Measurements from ENCODE around the gene JUN. TPM values are rescaled to one million over a fixed set of nuclear protein-coding genes. Genes with fewer than 3 reads are reported as not detected.

Gene JUN
- polyA plus RNA-seq, 1 donor from 2014 or later, result 124 TPM

- no peak overlapping the region for H3K9ac ChIP-seq (ENCODE audit: low read length)
- no peaks in the 10 kb centered on the region for H3K79me2 ChIP-seq (replicated peaks; ENCODE audit: insufficient read depth, low read length)
- H3K27ac ChIP-seq (ENCODE audit: low read length), result no peak overlapping the region
- H3K36me3 ChIP-seq (ENCODE audit: insufficient read depth, low read length), result no peaks in the 10 kb centered on the region
- peaks cover 27% of the 10 kb centered on the region for H3K27me3 ChIP-seq (ENCODE audit: insufficient read depth, low read depth, low read length)
- H2AFZ ChIP-seq (ENCODE audit: low read depth, low read length), result no peak overlapping the region
- H3K9me2 ChIP-seq (ENCODE audit: insufficient read depth, low read length), result no peaks in the 10 kb centered on the region
- no peaks in the 10 kb centered on the region for H4K20me1 ChIP-seq (ENCODE audit: insufficient read depth)
- H3K4me3 ChIP-seq (ENCODE audit: low read length), result no peak overlapping the region
- TF ChIP-seq CTCF (IDR thresholded peaks at IDR 0.05; ENCODE audit: poor library complexity, severe bottlenecking), result no peak
- no peak for TF ChIP-seq POLR2AphosphoS5 (IDR thresholded peaks at IDR 0.05)
- no peak for TF ChIP-seq RAD21 (conservative IDR thresholded peaks at IDR 0.05)
- TF ChIP-seq TAF1 (IDR thresholded peaks at IDR 0.05; ENCODE audit: low read depth), result no peak
- no peak for TF ChIP-seq EZH2 (IDR thresholded peaks at IDR 0.05; ENCODE audit: borderline replicate concordance, insufficient read depth, low read length, poor library complexity, severe bottlenecking)
- TF ChIP-seq SMC3 (conservative IDR thresholded peaks at IDR 0.05; ENCODE audit: poor library complexity), result no peak
- TF ChIP-seq EP300 (conservative IDR thresholded peaks at IDR 0.05; ENCODE audit: poor library complexity, severe bottlenecking), result no peak
- no peak for TF ChIP-seq REST (IDR thresholded peaks at IDR 0.05; ENCODE audit: borderline replicate concordance)
- TF ChIP-seq MXI1 (conservative IDR thresholded peaks at IDR 0.05; ENCODE audit: poor library complexity, severe bottlenecking), result no peak
- no peak overlapping the region for H3K4me2 ChIP-seq (ENCODE audit: low read length)
- no peaks in the 10 kb centered on the region for H3K9me3 ChIP-seq (ENCODE audit: low read length)
- H3F3A ChIP-seq (ENCODE audit: insufficient read depth, low read length, poor library complexity, severe bottlenecking), result no peaks in the 10 kb centered on the region
These were observed 29.1 kb upstream of the JUN start for GRCh38 chr1:58812926-58813325.

GRCh38 chr1:58812468-58812867 is 28.6 kb upstream of the JUN start:
- Histone ChIP-seq H3K9me3 (ENCODE audit: low read length) (no peaks in the 10 kb centered on the region), H3K27me3 (ENCODE audit: insufficient read depth, low read depth, low read length) (peaks cover 27% of the 10 kb centered on the region), H3K4me3 (ENCODE audit: low read length) (no peak overlapping the region), H3K79me2 (replicated peaks; ENCODE audit: insufficient read depth, low read length) (no peaks in the 10 kb centered on the region), H3F3A (ENCODE audit: insufficient read depth, low read length, poor library complexity, severe bottlenecking) (no peaks in the 10 kb centered on the region), H3K9ac (ENCODE audit: low read length) (no peak overlapping the region), H4K20me1 (ENCODE audit: insufficient read depth) (no peaks in the 10 kb centered on the region), H2AFZ (ENCODE audit: low read depth, low read length) (no peak overlapping the region), H3K27ac (ENCODE audit: low read length) (no peak overlapping the region), H3K36me3 (ENCODE audit: insufficient read depth, low read length) (no peaks in the 10 kb centered on the region), H3K9me2 (ENCODE audit: insufficient read depth, low read length) (no peaks in the 10 kb centered on the region), H3K4me2 (ENCODE audit: low read length) (no peak overlapping the region)
- TF ChIP-seq EZH2 (IDR thresholded peaks at IDR 0.05; ENCODE audit: borderline replicate concordance, insufficient read depth, low read length, poor library complexity, severe bottlenecking) (no peak), MXI1 (conservative IDR thresholded peaks at IDR 0.05; ENCODE audit: poor library complexity, severe bottlenecking) (no peak), RAD21 (conservative IDR thresholded peaks at IDR 0.05) (no peak), POLR2AphosphoS5 (IDR thresholded peaks at IDR 0.05) (no peak), CTCF (IDR thresholded peaks at IDR 0.05; ENCODE audit: poor library complexity, severe bottlenecking) (no peak), REST (IDR thresholded peaks at IDR 0.05; ENCODE audit: borderline replicate concordance) (no peak), TAF1 (IDR thresholded peaks at IDR 0.05; ENCODE audit: low read depth) (no peak), SMC3 (conservative IDR thresholded peaks at IDR 0.05; ENCODE audit: poor library complexity) (no peak), EP300 (conservative IDR thresholded peaks at IDR 0.05; ENCODE audit: poor library complexity, severe bottlenecking) (no peak)

Measured in neural cell (in vitro differentiated cells).